A673 (cell line): ENCODE results near the gene ZNF154.

Experiments
- EZH2 ChIP-seq: fragments of 200-600 bp; sonication (generic); IDR thresholded peaks from 2 replicates; pipeline ENCODE4 v1.6.1; 2017; ENCODE audit warnings: borderline replicate concordance, low read depth, mild to moderate bottlenecking, mixed read lengths, antibody characterized with exemption, low read length; ENCODE audit not compliant: poor library complexity, severe bottlenecking
- TF ChIP-seq, protein P1 (sequence below): fragments of 300-800, 200-600 bp; sonication (generic); conservative IDR thresholded peaks from 2 replicates; pipeline ENCODE4 v1.5.1; 2017; ENCODE audit warnings: low read depth, mild to moderate bottlenecking, antibody characterized with exemption, low read length, moderate library complexity, mixed read lengths

DNA sequence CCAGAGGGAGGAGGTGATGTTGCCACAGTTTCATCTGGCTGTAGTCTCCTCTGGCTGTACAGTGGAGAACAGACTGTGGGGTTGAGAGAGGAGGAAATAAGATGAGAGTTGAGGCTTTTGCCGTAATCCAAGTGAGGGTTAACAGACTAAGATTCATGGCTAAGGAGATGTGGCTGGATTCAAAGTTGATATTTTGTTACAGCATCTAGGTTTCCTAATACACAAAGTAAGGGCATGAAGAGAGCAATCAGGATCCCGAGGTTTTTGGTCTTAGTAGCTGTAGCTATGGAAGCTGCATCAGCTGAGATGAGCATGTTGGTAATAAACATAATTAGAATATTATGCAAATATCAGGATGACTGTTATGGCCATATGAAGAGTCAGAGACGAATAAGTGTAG is 39.0 kb upstream of the ZNF154 start:
- TF ChIP-seq, protein P1, sequence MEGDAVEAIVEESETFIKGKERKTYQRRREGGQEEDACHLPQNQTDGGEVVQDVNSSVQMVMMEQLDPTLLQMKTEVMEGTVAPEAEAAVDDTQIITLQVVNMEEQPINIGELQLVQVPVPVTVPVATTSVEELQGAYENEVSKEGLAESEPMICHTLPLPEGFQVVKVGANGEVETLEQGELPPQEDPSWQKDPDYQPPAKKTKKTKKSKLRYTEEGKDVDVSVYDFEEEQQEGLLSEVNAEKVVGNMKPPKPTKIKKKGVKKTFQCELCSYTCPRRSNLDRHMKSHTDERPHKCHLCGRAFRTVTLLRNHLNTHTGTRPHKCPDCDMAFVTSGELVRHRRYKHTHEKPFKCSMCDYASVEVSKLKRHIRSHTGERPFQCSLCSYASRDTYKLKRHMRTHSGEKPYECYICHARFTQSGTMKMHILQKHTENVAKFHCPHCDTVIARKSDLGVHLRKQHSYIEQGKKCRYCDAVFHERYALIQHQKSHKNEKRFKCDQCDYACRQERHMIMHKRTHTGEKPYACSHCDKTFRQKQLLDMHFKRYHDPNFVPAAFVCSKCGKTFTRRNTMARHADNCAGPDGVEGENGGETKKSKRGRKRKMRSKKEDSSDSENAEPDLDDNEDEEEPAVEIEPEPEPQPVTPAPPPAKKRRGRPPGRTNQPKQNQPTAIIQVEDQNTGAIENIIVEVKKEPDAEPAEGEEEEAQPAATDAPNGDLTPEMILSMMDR = no peak
- TF ChIP-seq EZH2 = no peak
